Hepatocyte (in vitro differentiated cells): ENCODE measurements around the gene TFIP11. TPM values are rescaled to one million over a fixed set of nuclear protein-coding genes. Genes with fewer than 3 reads are reported as not detected.
"Not testable (repeated sequence)": the region's sequence is repeated elsewhere in the genome, so short reads cannot be mapped to it uniquely, and the experiment has no call there.

ENCODE experiments used
- DNase-seq: peaks from one replicate; pipeline ENCODE4 v3.0.0-alpha.2; 2016; ENCODE audit warnings: low spot score
- H2AFZ ChIP-seq: fragments of 200-600 bp; sonication (generic); 2 replicates; pipeline ENCODE4 v1.6.0; 2016; ENCODE audit warnings: antibody characterized with exemption, mild to moderate bottlenecking
- H3K27ac ChIP-seq: fragments of 200-600 bp; sonication (generic); 2 replicates; pipeline ENCODE4 v1.5.1; 2016; ENCODE audit warnings: mild to moderate bottlenecking
- H3K27me3 ChIP-seq: fragments of 200-600 bp; sonication (generic); 2 replicates; pipeline ENCODE4 v1.6.1; 2016
- H3K36me3 ChIP-seq: fragments of 200-600 bp; sonication (generic); replicated peaks from 2 replicates; pipeline ENCODE4 v1.5.1; 2016; ENCODE audit warnings: low read depth; ENCODE audit not compliant: insufficient read depth
- H3K4me1 ChIP-seq: fragments of 200-600 bp; sonication (generic); 2 replicates; pipeline ENCODE4 v1.5.1; 2016; ENCODE audit warnings: mild to moderate bottlenecking, moderate library complexity; ENCODE audit not compliant: insufficient read depth
- H3K4me2 ChIP-seq: fragments of 200-600 bp; sonication (generic); 2 replicates; pipeline ENCODE4 v1.6.0; 2016
- H3K4me3 ChIP-seq: fragments of 200-600 bp; sonication (generic); 2 replicates; pipeline ENCODE4 v1.5.1; 2016; ENCODE audit warnings: mild to moderate bottlenecking
- H3K79me2 ChIP-seq: fragments of 200-600 bp; sonication (generic); 2 replicates; pipeline ENCODE4 v1.6.0; 2017; ENCODE audit warnings: mild to moderate bottlenecking
- H3K9me2 ChIP-seq: fragments of 200-600 bp; sonication (generic); replicated peaks from 2 replicates; pipeline ENCODE4 v1.6.0; 2017; ENCODE audit warnings: mild to moderate bottlenecking; ENCODE audit not compliant: insufficient read depth
- H3K9me3 ChIP-seq: fragments of 200-600 bp; sonication (generic); 2 replicates; pipeline ENCODE4 v1.5.1; 2016; ENCODE audit warnings: low read depth, mild to moderate bottlenecking
- H4K20me1 ChIP-seq: fragments of 200-600 bp; sonication (generic); 2 replicates; pipeline ENCODE4 v1.6.0; 2016; ENCODE audit warnings: mild to moderate bottlenecking; ENCODE audit not compliant: insufficient read depth, poor library complexity, severe bottlenecking
- EZH2 ChIP-seq: fragments of 200-600 bp; sonication (generic); IDR thresholded peaks from 2 replicates; pipeline ENCODE4 v1.6.1; 2016; ENCODE audit warnings: antibody characterized with exemption, mild to moderate bottlenecking, borderline replicate concordance
- EZH2phosphoT487 ChIP-seq: fragments of 200-600 bp; sonication (generic); IDR thresholded peaks from one replicate; pipeline ENCODE4 v1.6.1; 2018; ENCODE audit warnings: antibody characterized with exemption, mild to moderate bottlenecking, low read depth, moderate library complexity; ENCODE audit not compliant: unreplicated experiment, severe bottlenecking
- whole genome bisulfite sequencing: methylation state at CpG from one replicate; pipeline ENCODE4 v1.1.6; 2016; ENCODE audit warnings: low lambda C conversion rate; ENCODE audit errors: missing lambda C conversion rate; 5-methylcytosine and 5-hydroxymethylcytosine counted together
- polyA plus RNA-seq: library from polyadenylated mRNA; unstranded; fragments of >200 nt; fragmentation: Nextera tagmentation; extraction: Ambion mirVana; gene quantifications from 2 replicates; pipeline ENCODE4 v1.2.1, GENCODE V29; 2016
- total RNA-seq: library from RNA; depleted of rRNA; stranded (reverse); fragments of >200 nt; gene quantifications from 2 replicates; pipeline ENCODE4 v1.2.3, GENCODE V29; 2014
- TF ChIP-seq, protein P1 (sequence below): fragments of 200-600 bp; sonication (generic); IDR thresholded peaks from 2 replicates; pipeline ENCODE4 v1.5.1; 2016; ENCODE audit warnings: antibody characterized with exemption, mild to moderate bottlenecking; ENCODE audit not compliant: poor library complexity

TFIP11 gene
- total and polyA plus RNA-seq, 2 experiments from 2014 or later: 19.6 to 21.3 TPM

DNA sequence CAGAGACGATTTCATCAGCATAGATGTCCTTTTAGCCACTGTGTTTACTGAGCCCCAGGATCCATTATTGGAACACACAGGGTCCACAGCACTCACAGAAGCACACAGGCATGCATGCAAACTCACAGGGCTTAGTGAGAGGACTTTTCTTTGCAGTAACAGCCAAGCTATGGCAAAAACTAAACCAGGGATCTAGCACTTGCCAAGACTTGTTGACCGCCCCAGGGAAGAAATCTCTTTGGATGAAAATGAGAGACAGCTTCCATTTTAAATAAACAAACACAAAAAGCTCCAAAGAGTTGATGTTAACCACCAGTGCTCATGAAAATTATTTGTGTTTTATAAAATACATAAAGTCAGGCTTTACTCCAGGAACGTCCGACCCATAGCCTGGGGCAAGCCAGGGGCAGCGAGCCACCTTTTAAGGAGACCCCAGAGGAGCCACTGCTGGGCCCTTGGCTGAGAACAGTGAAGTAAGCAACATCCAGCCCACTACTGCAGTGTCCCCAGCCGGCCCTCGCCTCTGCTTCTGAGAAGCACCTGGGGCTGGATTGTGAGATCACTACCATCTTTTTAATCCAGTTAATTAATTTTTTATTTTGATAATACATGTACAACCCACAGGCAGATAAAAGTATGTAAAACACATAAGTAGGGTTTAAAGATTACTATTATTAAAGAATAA lies 22.0 kb upstream of the TFIP11 start:
- Histone ChIP-seq H3K4me3 (no peak overlapping the region), H3K27ac (peak overlapping the region; percentile 25), H3K9me2 (no peaks in the 10 kb centered on the region), H2AFZ (no peak overlapping the region), H3K36me3 (no peaks in the 10 kb centered on the region), H4K20me1 (no peaks in the 10 kb centered on the region), H3K9me3 (no peaks in the 10 kb centered on the region), H3K79me2 (no peaks in the 10 kb centered on the region), H3K4me2 (no peak overlapping the region), H3K4me1 (peaks cover 3% of the 10 kb centered on the region), H3K27me3 (no peaks in the 10 kb centered on the region)
- WGBS: 78% methylated on average over 7 of the region's 7 CpGs
- DNase-seq: no peak
- TF ChIP-seq EZH2: no peak
- TF ChIP-seq, protein P1, sequence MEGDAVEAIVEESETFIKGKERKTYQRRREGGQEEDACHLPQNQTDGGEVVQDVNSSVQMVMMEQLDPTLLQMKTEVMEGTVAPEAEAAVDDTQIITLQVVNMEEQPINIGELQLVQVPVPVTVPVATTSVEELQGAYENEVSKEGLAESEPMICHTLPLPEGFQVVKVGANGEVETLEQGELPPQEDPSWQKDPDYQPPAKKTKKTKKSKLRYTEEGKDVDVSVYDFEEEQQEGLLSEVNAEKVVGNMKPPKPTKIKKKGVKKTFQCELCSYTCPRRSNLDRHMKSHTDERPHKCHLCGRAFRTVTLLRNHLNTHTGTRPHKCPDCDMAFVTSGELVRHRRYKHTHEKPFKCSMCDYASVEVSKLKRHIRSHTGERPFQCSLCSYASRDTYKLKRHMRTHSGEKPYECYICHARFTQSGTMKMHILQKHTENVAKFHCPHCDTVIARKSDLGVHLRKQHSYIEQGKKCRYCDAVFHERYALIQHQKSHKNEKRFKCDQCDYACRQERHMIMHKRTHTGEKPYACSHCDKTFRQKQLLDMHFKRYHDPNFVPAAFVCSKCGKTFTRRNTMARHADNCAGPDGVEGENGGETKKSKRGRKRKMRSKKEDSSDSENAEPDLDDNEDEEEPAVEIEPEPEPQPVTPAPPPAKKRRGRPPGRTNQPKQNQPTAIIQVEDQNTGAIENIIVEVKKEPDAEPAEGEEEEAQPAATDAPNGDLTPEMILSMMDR: no peak
- TF ChIP-seq EZH2phosphoT487: no peak

DNA sequence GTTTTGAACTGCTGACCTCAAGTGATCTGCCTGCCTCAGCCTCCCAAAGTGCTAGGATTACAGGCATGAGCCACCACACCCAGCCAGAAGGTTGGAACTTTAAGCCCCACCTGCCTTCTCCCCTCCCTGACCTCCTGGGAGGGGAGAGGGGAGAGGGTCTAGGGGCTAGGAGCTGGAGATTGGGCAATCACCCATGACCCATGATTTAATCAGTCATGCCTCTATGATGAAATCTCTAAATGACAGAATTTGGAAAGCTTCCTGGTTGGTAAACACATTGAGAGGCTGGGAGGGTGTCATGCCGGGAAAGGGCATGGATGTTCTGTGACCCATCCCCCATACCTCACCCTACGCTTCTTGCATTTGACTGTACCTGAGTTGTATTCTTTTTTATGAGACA lies 17.1 kb upstream of the TFIP11 start:
- no peak overlapping the region for H3K4me3 ChIP-seq
- H3K79me2 ChIP-seq: no peaks in the 10 kb centered on the region
- 79% methylated on average over 2 of the region's 2 CpGs for WGBS
- TF ChIP-seq, protein P1: no peak
- no peak for TF ChIP-seq EZH2phosphoT487
- TF ChIP-seq EZH2: no peak
- H2AFZ ChIP-seq: no peak overlapping the region
- H3K9me2 ChIP-seq: no peaks in the 10 kb centered on the region
- H4K20me1 ChIP-seq: no peaks in the 10 kb centered on the region
- no peak for DNase-seq
- H3K36me3 ChIP-seq: no peaks in the 10 kb centered on the region
- no peaks in the 10 kb centered on the region for H3K27me3 ChIP-seq
- H3K4me1 ChIP-seq: peaks cover under 1% of the 10 kb centered on the region
- H3K4me2 ChIP-seq: no peak overlapping the region
- no peaks in the 10 kb centered on the region for H3K9me3 ChIP-seq
- no peak overlapping the region for H3K27ac ChIP-seq

DNA sequence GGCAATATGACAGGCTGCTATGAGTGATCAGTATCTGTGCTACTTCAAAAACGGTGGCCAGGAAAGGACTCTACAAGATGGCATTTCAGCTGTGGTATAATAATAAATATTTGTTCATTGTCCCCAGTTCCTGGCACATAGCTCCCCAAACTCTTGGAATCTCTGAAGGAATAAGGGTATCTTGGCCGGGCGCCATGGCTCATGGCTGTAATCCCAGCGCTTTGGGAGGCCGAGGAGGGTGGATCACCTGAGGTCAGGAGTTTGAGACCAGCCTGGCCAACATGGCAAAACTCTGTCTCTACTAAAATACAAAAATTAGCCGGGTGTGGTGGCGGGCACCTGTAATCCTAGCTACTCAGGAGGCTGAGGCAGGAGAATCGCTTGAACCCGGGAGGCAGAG lies 16.2 kb upstream of the TFIP11 start:
- not testable (repeated sequence) for H3K4me3 ChIP-seq, H3K79me2 ChIP-seq, H2AFZ ChIP-seq, H3K36me3 ChIP-seq, H3K4me2 ChIP-seq, H3K4me1 ChIP-seq, H3K27ac ChIP-seq, H3K9me3 ChIP-seq, H4K20me1 ChIP-seq, H3K27me3 ChIP-seq, H3K9me2 ChIP-seq, DNase-seq
- 98% methylated on average over 9 of the region's 9 CpGs for WGBS

DNA sequence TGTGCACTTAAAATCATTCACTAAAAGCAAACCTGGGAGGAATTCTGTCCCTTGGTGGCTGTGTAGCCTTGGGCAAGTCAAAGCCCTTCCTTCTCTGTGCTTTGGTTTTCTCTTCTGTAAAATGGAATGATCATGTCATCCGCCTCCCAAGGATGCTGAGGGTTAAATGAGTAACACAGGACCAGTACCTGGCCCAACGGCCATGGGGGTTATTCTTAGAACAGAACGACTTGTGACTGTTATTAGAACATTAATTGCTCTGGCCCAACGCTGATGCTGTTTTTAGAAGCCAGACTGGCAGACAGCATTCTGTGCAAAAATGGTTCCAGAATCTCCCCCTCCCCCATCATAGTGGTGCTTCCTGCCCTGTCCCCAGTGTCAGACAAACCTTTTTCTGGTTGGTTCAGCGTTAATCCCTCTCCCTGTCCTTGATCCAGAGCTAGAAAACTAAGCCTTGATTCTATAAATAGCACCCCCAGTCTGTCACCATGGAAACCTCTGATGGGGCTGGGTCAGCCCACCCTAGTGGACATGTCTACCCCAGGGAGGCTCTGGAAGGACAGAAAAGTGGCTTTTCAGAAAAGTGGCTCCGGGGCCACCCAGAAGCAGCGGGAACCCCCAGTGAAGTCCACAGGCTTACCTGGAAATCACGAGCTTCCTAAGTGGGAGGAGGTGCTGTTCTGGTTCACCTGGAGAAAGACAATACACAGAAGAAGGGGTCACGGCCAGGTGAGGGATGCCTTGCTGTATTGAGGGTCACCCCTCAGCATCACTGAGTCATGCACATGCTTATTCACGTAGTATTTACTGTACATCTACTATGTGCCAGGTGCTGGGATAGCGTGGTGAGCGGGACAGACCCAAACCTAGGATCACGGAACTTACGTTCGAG lies 15.5 kb upstream of the TFIP11 start:
- Histone ChIP-seq H4K20me1 (no peaks in the 10 kb centered on the region), H3K36me3 (no peaks in the 10 kb centered on the region), H3K9me2 (no peaks in the 10 kb centered on the region), H2AFZ (no peak overlapping the region), H3K79me2 (no peaks in the 10 kb centered on the region), H3K4me3 (no peak overlapping the region), H3K4me2 (no peak overlapping the region), H3K27ac (no peak overlapping the region), H3K27me3 (no peaks in the 10 kb centered on the region), H3K9me3 (no peaks in the 10 kb centered on the region), H3K4me1 (no peaks in the 10 kb centered on the region)
- no peak for DNase-seq
- no peak for TF ChIP-seq EZH2phosphoT487
- TF ChIP-seq, protein P1: no peak
- no peak for TF ChIP-seq EZH2
- WGBS: 87% methylated on average over 15 of the region's 15 CpGs
